Measurements from ENCODE around the gene MISP3.

MISP3 gene

GRCh38 chr19:14054099-14054498 is 18.5 kb upstream of the MISP3 start:
- no peak for DNase-seq

GRCh38 chr19:14054721-14055120 is 17.9 kb upstream of the MISP3 start:
- DNase-seq = no peak

DNA sequence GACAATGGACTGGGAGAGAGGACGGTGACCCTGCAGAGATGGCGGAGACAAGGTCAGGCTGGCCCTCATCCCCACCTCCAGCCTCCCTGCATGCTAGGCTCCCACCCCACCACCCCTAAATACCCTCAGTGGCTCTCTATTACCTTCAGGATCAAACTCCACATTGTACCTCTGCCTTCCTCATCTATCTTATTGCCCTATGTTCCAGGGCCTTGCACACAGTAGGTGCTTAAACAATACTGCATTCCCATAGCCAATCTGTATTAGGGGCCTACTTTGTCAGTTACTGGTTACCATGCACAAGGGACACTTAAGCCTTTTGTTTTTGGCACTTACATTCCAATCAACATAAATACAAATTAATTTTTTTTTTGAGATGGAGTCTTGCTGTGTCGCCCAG is 17.2 kb upstream of the MISP3 start:
- no peak for DNase-seq

DNA sequence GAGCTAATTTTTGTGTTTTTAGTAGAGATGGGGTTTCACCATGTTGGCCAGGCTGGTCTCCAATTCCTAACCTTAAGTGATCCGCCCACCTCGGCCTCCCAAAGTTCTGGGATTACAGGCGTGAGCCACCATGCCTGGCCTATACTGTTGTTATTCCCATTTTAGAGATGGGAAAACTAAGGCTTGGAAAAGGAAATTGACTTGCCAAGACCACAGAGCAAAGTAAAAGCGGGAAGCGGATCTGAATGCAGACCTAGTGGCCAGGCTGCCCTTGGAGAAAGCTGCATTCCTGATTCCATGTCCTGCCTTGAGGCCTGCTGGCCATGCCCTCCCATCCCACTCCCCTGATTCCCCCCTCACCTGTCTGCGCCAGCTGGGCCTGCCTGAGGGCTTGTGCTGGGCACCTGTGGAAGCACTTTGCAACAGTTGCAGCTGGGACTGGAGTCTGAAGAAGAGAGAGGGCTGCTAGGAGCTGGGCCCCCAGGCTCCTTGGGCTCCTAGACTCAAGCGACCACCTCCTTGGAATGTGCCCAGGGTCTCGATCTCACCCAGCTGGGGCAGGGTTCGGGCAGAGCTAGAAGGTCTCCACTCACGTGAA is 16.4 kb upstream of the MISP3 start:
- no peak for DNase-seq

GRCh38 chr19:14056741-14057356 is 15.7 kb upstream of the MISP3 start:
- no peak for DNase-seq

DNA sequence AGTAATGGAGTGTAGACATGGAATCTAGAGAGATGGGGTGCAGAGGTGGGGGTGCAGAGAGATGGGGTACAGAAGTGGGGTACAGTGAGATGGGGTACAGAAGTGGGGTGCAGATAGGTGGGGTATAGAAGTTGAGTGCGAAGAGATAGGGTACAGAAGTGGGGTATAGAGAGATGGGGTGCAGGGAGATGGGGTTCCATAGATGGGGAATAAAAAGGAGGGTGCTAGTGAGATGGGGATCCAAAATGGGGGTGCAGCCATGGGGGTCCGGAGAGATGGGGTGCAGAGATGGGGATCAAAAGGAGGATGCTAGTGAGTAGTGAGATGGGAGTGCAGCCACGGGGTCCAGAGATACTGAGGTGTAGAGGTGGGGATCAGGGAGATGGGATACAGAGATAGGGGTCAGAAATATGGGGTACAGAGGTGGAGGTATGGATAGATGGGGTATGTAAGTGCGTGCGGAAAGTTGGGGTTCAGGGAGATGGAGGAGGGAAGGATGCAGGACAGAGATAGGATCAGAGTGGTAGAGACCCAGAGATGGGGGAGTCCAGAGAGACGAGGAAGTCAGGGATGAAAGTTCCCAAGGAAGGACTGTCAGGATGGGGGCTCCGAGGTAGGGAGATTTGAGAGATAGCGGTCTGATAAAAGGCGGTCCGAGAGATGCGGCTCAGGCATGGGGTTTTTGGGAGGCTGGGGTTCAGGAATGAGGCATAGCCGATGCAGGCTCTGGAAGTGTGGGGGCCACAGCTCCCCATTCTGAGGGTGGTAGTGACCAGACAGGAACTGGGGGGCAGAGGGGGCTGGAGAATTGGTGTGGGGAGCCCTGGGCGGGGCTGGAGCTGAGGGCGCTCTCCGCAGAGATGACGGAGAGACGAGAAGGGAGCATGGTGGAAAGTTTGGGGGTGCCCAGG is 14.1 kb upstream of the MISP3 start:
- DNase-seq = no peak

DNA sequence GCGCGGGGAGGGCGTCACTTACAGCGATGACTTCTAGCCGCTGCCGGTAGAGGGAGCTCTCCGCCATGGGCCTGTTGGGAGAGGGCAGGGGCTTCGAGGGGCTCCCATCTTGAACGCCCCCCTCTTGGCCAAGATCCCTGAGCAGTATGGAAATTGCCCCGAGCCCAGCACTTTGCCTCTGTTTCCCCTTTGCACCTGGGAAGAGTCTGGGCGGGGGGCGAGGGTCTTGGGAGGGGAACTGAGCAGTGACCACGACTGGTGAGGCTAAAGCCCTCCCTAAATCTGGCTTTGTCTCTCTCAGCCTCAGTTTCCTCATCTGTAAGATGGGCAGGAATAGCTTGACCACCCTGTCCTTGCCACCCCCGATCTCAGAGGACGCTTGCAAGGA is 13.5 kb upstream of the MISP3 start:
- DNase-seq = no peak

DNA sequence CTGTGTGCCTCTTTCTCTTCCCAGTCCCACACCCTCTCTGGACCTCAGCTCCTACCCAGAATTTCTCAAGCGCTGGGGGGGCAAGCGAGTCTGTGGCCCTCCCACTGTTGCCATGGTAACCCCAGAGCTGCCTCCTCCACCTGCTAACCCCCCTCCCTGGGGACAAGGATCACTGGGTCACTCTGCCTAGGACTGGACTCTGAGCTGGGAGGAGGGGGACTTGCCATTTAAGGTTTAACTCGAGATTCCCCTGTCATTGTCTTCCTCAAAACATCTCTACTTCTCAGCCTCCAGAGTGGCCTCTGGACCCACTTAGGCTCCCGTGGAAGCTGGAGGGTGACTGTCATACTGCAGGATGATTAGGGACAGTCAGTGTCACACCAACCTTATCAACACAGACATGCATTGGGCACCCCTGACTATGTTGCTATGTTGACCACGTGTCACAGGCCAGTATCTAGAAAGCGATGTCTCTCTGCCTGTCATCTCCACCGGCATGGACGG is 12.9 kb upstream of the MISP3 start:
- DNase-seq = peak; percentile 21 to 27

DNA sequence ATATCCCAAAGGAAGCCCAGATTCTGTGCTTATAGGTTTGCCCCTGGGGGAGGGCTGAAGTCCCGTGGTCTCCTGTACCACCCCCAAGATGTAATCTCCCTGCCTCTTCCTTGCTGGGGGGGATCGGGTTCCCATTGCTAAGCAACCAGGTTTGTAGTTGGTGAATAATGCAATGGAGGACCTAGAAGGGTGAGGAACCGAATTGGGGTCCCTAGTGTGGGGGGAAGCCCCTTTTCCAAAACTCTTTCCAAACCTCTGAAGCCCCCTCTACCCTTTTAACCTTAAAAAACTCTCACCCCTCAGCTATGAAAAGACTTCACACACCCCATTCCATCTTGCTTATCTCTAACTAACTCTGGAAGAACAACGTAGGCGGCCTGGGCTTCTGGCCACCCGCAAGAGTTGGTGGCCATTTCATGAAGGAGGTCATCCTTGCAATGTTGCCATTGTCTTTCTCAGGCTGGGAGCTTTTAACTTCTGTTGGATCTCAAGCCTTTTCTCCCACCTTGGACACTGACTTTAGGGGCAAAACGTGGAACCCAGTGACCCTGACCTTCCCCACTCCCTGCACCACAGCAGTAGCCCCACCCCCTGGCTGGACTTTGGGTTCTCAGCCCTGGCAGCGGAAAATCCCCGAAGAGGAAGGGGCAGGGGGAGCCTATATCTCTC is 11.4 kb upstream of the MISP3 start:
- no peak for DNase-seq

DNA sequence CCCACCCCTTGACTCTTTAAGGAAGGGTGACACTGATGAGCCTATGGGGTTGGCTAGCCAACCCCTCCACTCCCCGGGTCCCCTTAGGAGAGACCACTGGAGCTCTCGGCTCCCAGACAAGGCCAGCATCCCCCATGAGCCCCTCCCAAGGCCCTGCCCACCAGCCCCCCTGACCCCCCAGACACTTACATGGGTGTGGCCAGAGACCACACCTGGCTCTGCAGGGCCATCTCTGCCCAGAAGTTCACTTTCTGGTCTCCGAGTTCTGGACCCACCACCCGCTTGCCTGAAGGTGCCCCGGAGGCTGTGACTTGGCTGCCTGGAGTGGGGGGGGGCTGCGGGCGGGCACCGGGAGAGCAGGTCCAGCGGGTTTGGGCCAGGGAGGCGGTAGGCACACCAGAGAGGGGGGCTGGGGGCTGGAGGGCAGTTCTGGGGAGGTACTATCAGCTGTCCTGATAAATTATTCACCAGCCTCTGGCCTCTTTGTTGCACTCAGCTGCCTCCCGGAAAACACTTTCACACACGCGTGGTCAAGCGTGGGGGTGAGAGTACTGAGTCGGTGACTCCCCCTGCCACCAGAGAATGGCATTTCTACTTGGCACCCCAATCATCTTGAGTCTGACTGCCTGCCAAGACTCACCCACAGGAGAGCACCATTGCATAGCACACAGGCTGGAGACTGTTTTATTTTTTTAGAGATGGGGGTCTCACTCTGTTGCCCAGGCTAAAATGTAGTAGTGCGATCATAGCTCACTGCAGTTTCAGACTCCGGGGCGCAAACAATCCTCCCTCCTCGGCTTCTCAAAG is 10.6 kb upstream of the MISP3 start, which contains the start of gene PALM3:
Gene PALM3, minus strand, starts transcription at position 326 of the 807 bp plus-strand sequence. Its CDS starts 96 bp downstream, at position 230.
- no peak for DNase-seq

DNA sequence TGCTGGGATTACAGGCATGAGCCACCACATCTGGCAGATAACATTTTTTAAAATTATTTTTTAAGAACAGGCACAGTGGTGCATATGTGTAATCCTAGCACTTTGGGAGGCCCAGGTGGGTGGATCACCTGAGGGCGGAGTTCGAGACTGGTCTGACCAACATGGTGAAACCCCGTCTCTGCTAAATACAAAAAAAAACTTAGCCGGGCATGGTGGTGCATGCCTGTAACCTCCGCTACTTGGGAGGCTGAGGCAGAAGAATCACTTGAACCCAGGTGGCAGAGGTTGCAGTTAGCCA is 10.1 kb upstream of the MISP3 start:
- no peak for DNase-seq

GRCh38 chr19:14063105-14063504 is 9.5 kb upstream of the MISP3 start:
- no peak for DNase-seq

DNA sequence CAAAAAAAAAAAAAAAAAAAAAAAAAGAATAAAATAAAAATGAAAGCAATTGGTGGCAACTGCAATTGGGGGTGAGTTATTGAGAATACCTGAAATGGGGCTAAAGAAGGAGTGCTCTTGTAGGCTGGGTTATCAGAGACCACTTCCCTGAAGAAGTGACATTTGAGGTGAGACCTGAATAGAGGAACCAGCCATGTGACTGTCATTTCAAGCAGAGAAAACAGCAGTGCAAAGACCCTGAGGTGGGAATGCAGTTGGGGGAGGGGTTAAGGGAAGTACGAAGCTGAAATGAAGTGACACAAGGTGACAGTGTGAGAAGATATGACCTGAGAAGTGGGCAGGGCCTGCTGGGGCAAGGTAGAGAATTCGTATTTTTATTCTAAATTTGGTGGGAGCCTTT is 6.5 kb upstream of the MISP3 start:
- DNase-seq = no peak

- no peak for DNase-seq
These were observed 2.1 kb upstream of the MISP3 start for GRCh38 chr19:14070268-14071050.

DNA sequence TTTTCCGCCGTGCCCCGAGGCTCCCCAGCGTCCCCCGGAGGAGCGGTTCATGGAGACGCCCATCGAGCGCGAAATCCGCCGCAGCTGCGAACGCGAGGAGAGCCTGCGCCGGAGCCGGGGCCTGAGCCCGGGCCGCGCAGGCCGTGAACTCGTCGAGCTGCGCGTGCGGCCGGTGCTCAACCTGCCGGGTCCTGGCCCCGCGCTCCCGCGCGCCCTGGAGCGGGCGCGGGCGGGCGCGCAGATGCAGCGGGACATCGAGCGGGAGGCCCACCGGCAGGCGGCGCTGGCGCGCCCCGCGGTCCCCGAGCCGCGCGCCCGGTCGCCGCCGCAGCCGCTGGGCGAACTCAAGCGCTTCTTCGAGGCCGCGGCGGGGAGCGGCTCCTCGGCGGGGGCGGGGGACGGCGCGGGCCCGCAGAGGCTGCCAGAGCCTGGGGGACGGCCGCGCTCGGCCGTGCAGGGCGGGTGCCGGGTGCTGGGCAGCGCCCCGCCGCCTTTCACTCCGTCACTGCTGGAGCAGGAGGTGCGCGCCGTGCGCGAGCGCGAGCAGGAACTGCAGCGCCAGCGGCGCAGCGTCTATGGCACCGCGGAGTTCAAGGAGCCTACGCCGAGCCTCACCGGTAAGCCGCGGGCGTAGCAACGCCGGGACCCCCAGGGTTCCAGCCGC is 807 bp downstream of the MISP3 start:
- DNase-seq = peak; percentile 60 to 77

- peak; percentile 32 to 61 for DNase-seq
These were observed 1.6 kb downstream of the MISP3 start for GRCh38 chr19:14073925-14074838.

GRCh38 chr19:14078411-14078810 is 5.8 kb downstream of the MISP3 start:
- no peak for DNase-seq

- peak; percentile 99 to 100 for DNase-seq
These were observed 8.6 kb downstream of the MISP3 start for GRCh38 chr19:14080887-14081796.

All from NCI-H524 (cell line).